Mucosa of descending colon (tissue), 3 donors: ENCODE measurements around the gene C2orf72. TPM values are rescaled to one million over a fixed set of nuclear protein-coding genes. Genes with fewer than 3 reads are reported as not detected.

Source experiments
- ATAC-seq: fragments of 200-7000 bp; cut with Tn5 transposase; one replicate; pipeline ENCODE4 v1.9.1; 2020; ENCODE audit warnings: mild to moderate bottlenecking, moderate library complexity
- DNase-seq, 3 donors: peaks; one replicate each; pipeline ENCODE4 v3.0.0-alpha.2; 2020
- H3K36me3 ChIP-seq: fragments of 200-600 bp; one replicate; pipeline ENCODE4 v1.8.0; 2021; ENCODE audit warnings: low read depth, mild to moderate bottlenecking
- H3K4me1 ChIP-seq: fragments of 200-600 bp; one replicate; pipeline ENCODE4 v1.8.0; 2021; ENCODE audit warnings: low read depth, mild to moderate bottlenecking
- H3K4me3 ChIP-seq: fragments of 200-600 bp; one replicate; pipeline ENCODE4 v1.8.0; 2021; ENCODE audit warnings: mild to moderate bottlenecking
- H3K9me3 ChIP-seq: fragments of 200-600 bp; one replicate; pipeline ENCODE4 v1.8.0; 2021; ENCODE audit warnings: mild to moderate bottlenecking
- intact Hi-C, 2 donors: fragments of 100-400 bp; cut with DNase I in 1 of 2; cut with micrococcal nuclease in 1 of 2; formaldehyde crosslinking; loops; one replicate each; pipeline versions ENCODE4 v1.11.0 to v1.11.1; 2022; cut with DNase I, micrococcal nuclease
- total RNA-seq, 3 donors: library from RNA; stranded (reverse); fragmentation: NEBNext Ultra II Directional in 2 of 3; extraction: Animal tissue kit (Norgen Biotek cat#: 25700) in 2 of 3; gene quantifications; one replicate each; pipeline versions ENCODE4 v1.2.1 to v1.2.4, GENCODE V29; 2021 to 2023
- TF ChIP-seq, protein P1 (sequence below): fragments of 200-600 bp; IDR thresholded peaks from one replicate; pipeline ENCODE4 v1.8.0; 2022; ENCODE audit warnings: antibody characterized with exemption, mild to moderate bottlenecking
- donor health status: DM: no; HTN: no; CAD: no; lungs with moderate emphysema.
- donor health status: DM: no; HTN: no; CAD: no.
- donor health status: DM: no; HTN: yes; CAD: no.

The C2orf72 gene
- total RNA-seq, 3 donors from 2014 or later = 13.7 to 67.6 (median 32.6) TPM

DNA sequence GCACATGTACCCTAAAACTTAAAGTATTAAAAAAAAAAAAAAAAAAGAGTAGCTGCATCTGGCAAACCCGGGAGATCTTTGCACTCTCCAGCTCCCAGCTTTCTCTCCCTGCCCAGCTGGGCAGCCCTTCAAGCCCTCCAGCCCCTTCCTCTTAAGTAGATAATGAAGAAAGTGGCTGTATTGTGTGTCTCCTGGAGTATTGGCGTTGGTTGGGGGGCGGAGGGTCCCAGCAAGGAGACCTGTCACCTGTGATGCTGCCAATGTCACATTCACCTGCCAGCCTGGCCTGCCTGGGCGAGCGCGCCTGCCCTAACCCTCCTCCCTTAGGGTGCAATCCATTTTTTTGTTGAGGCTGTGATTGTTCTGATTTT is 2.0 kb downstream of the C2orf72 start:
- intact Hi-C loops = no loop called here
- TF ChIP-seq, protein P1, sequence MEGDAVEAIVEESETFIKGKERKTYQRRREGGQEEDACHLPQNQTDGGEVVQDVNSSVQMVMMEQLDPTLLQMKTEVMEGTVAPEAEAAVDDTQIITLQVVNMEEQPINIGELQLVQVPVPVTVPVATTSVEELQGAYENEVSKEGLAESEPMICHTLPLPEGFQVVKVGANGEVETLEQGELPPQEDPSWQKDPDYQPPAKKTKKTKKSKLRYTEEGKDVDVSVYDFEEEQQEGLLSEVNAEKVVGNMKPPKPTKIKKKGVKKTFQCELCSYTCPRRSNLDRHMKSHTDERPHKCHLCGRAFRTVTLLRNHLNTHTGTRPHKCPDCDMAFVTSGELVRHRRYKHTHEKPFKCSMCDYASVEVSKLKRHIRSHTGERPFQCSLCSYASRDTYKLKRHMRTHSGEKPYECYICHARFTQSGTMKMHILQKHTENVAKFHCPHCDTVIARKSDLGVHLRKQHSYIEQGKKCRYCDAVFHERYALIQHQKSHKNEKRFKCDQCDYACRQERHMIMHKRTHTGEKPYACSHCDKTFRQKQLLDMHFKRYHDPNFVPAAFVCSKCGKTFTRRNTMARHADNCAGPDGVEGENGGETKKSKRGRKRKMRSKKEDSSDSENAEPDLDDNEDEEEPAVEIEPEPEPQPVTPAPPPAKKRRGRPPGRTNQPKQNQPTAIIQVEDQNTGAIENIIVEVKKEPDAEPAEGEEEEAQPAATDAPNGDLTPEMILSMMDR = no peak
- ATAC-seq (no peak), DNase-seq (no peak)
- H3K36me3 ChIP-seq = no peaks in the 10 kb centered on the region
- H3K4me3 ChIP-seq = no peak overlapping the region
- H3K9me3 ChIP-seq = no peaks in the 10 kb centered on the region
- peaks cover 9% of the 10 kb centered on the region for H3K4me1 ChIP-seq

DNA sequence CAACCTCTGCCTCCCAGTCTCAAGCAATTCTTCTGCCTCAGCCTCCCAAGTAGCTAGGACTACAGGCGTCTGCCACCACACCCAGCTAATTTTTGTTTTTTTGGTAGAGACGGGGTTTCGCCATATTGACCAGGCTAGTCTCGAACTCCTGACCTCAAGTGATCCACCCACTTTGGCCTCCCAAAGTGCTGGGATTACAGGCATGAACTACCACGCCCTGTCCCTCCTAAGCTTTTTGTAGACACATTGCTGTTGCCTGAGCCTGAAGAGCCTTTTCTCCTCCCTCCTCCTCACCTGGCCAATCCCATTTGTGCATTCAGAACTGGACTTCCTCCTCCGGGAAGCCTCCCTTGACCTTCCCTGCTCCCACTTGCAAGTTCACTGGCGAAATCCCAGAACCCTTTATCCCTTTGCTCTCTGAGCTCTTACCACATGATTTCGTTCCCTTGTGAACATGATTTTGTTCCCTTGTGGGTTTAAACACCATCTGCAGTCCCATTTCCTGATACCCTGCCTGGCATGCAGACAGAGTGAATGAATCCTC is 2.6 kb downstream of the C2orf72 start:
- Histone ChIP-seq H3K36me3 (no peaks in the 10 kb centered on the region), H3K4me3 (no peak overlapping the region), H3K9me3 (no peaks in the 10 kb centered on the region), H3K4me1 (peaks cover 4% of the 10 kb centered on the region)
- intact Hi-C loops = no loop called here
- DNase-seq = peak in 1 of 3 donors; percentile 25
- TF ChIP-seq, protein P1 = no peak
- ATAC-seq = peak; percentile 62

DNA sequence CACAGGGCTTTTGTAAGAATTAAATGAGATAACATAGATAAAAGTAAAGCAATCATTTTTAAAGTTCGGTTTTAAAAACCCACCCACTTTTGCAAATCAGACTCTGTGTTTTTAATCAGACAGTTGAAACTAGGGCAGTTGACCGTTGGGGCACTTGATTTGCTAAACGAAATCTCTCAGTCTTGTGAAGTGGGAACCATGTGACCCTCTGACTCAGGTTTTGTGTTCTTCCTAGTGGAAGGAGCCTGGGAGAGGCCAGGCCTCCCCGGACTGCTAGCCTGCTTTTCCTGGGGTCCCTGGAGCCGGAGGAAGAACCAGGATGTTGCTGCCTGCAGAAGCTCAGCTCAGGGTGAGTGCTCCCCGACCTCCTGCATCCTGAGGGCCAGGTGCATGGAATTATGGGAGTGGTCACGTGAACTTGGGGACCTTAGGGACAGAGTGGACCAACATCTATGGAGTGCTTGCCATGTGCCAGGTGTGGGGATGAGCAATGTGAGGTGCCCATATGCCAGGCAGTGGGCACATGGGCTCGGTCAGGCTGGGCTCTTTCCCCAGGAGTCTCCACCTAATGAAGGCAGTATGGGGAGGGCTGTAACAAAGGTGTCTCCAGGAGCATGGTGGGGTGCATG is 3.9 kb downstream of the C2orf72 start:
- H3K9me3 ChIP-seq = no peaks in the 10 kb centered on the region
- TF ChIP-seq, protein P1 = no peak
- no peak for ATAC-seq
- intact Hi-C loops = no loop called here
- DNase-seq = no peak
- H3K4me1 ChIP-seq = peaks cover 4% of the 10 kb centered on the region
- H3K4me3 ChIP-seq = no peak overlapping the region
- H3K36me3 ChIP-seq = no peaks in the 10 kb centered on the region

DNA sequence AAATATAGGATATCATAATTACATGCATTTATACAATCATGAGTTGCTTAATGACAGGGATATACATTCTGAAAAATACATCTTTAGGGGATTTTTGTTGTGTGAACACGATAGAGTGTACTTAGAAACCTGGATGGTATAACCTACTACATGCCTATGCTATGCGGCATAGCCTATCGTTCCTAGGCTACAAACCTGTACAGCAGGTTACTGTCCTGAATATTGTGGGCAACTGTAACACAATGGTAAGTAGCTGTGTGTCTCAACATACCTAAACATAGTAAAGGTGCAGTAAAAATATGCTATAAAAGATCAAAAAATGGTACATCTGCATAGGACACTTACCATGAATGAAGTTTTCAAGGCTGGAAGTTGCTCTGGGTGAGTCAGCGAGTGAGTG is 6.5 kb downstream of the C2orf72 start:
- no peak for ATAC-seq
- TF ChIP-seq, protein P1 = no peak
- intact Hi-C loops = no loop called here

DNA sequence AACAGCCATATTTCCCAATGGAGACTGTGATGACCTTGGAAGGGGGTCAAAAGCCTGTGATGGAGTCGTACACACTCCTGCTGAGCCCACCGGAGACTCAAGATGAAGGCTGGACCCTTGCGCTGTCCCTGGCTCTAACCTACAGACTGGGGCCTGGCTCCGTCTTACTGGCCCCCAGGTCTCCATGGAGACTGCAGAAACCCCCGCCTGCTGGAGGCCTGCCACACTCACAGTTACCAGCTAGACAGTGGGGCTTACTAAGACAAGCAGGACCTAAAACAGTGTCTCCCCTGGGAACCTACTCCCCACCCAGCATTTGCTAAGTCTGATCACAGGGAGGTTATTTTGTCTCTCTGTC is 9.6 kb downstream of the C2orf72 start:
- TF ChIP-seq, protein P1 = no peak
- ATAC-seq = no peak

More for the DNA sequence above, 6.5 kb downstream of the C2orf72 start:
- Histone ChIP-seq H3K36me3 (no peaks in the 10 kb centered on the region), H3K9me3 (no peaks in the 10 kb centered on the region), H3K4me1 (peaks cover 8% of the 10 kb centered on the region), H3K4me3 (no peak overlapping the region)
- DNase-seq = no peak

More for the DNA sequence above, 9.6 kb downstream of the C2orf72 start:
- Histone ChIP-seq H3K36me3 (no peaks in the 10 kb centered on the region), H3K9me3 (no peaks in the 10 kb centered on the region), H3K4me3 (no peak overlapping the region), H3K4me1 (peaks cover 26% of the 10 kb centered on the region)
- peak in 1 of 3 donors; percentile 27 for DNase-seq
- intact Hi-C loops = no loop called here
